Esophagus (tissue), 2 donors: ENCODE data around the gene DUSP10. TPM values are rescaled to one million over a fixed set of nuclear protein-coding genes. Genes with fewer than 3 reads are reported as not detected.

Experiments
- H3K27ac ChIP-seq, 2 donors: one replicate each; pipeline ENCODE4 v1.5.1; 2013; ENCODE audit warnings: low read depth in 2 of 2, mild to moderate bottlenecking in 2 of 2, inconsistent platforms in 1 of 2, low read length in 1 of 2, moderate library complexity in 1 of 2
- H3K27me3 ChIP-seq, 2 donors: one replicate each; pipeline ENCODE4 v1.6.1; 2013; ENCODE audit warnings: low read length in 2 of 2, control low read depth in 1 of 2, mild to moderate bottlenecking in 1 of 2; ENCODE audit not compliant: insufficient read depth in 2 of 2, control insufficient read depth in 1 of 2
- H3K36me3 ChIP-seq, 2 donors: one replicate each; pipeline ENCODE4 v1.6.1; 2013; ENCODE audit warnings: low read length in 1 of 2; ENCODE audit not compliant: control insufficient read depth in 2 of 2, insufficient read depth in 2 of 2
- H3K4me1 ChIP-seq, 2 donors: one replicate each; pipeline ENCODE4 v1.6.1; 2013; ENCODE audit warnings: low read length in 1 of 2; ENCODE audit not compliant: control insufficient read depth in 2 of 2, insufficient read depth in 2 of 2
- H3K4me3 ChIP-seq, 2 donors: one replicate each; pipeline ENCODE4 v1.5.1; 2013; ENCODE audit warnings: low read length in 2 of 2, mild to moderate bottlenecking in 2 of 2, low read depth in 1 of 2, moderate library complexity in 1 of 2
- H3K9me3 ChIP-seq, 2 donors: one replicate each; pipeline ENCODE4 v1.6.1; 2013; ENCODE audit warnings: mild to moderate bottlenecking in 2 of 2, low read depth in 1 of 2, low read length in 1 of 2, moderate library complexity in 1 of 2; ENCODE audit not compliant: control insufficient read depth in 2 of 2, insufficient read depth in 1 of 2
- WGBS, 2 donors: extraction: QIAGEN DNeasy Blood & Tissue Kit; methylation state at CpG; one replicate each; pipeline ENCODE4 v1.1.7; 2013; 5-methylcytosine and 5-hydroxymethylcytosine counted together
- polyA plus RNA-seq, 2 donors: library from polyadenylated mRNA; stranded (reverse); fragments of 200-250 nt; gene quantifications; one replicate each; pipeline ENCODE4 v1.2.3, GENCODE V29; 2013
- donor health status: healthy with polysubstance abuse.
- donor health status: Bipolar disorder and iron deficiency.

Gene DUSP10
- polyA plus RNA-seq, 2 donors = 2.0 to 4.7 TPM

- no peaks in the 10 kb centered on the region for H3K9me3 ChIP-seq
- 71 to 80% methylated on average over 5 of the region's 5 CpGs for WGBS, 2 donors
- no peak overlapping the region for H3K4me3 ChIP-seq
- no peaks in the 10 kb centered on the region for H3K27me3 ChIP-seq
- H3K27ac ChIP-seq = no peak overlapping the region
- H3K36me3 ChIP-seq = no peaks in the 10 kb centered on the region
- no peaks in the 10 kb centered on the region for H3K4me1 ChIP-seq
Observed at GRCh38 chr1:221768444-221769066, 26.7 kb upstream of the DUSP10 start.

- H3K9me3 ChIP-seq = no peaks in the 10 kb centered on the region
- no peak overlapping the region for H3K4me3 ChIP-seq
- H3K36me3 ChIP-seq = no peaks in the 10 kb centered on the region
- 21 to 31% methylated on average over 1 of the region's 1 CpG for WGBS, 2 donors
- H3K27me3 ChIP-seq = no peaks in the 10 kb centered on the region
- H3K27ac ChIP-seq = no peak overlapping the region
- no peaks in the 10 kb centered on the region for H3K4me1 ChIP-seq
Observed at GRCh38 chr1:221766210-221766609, 24.3 kb upstream of the DUSP10 start.

GRCh38 chr1:221765527-221765926 lies 23.6 kb upstream of the DUSP10 start:
- no peaks in the 10 kb centered on the region for H3K36me3 ChIP-seq
- WGBS, 2 donors = 14 to 21% methylated on average over 2 of the region's 2 CpGs
- no peak overlapping the region for H3K27ac ChIP-seq
- no peaks in the 10 kb centered on the region for H3K4me1 ChIP-seq
- no peaks in the 10 kb centered on the region for H3K9me3 ChIP-seq
- no peak overlapping the region for H3K4me3 ChIP-seq
- no peaks in the 10 kb centered on the region for H3K27me3 ChIP-seq

GRCh38 chr1:221762121-221762520 lies 20.2 kb upstream of the DUSP10 start:
- Histone ChIP-seq H3K27ac (no peak overlapping the region), H3K4me3 (no peak overlapping the region), H3K9me3 (no peaks in the 10 kb centered on the region), H3K4me1 (no peaks in the 10 kb centered on the region), H3K36me3 (no peaks in the 10 kb centered on the region), H3K27me3 (no peaks in the 10 kb centered on the region)
- 87 to 88% methylated on average over 2 of the region's 2 CpGs for WGBS, 2 donors

- Histone ChIP-seq H3K4me3 (no peak overlapping the region), H3K36me3 (no peaks in the 10 kb centered on the region), H3K9me3 (no peaks in the 10 kb centered on the region), H3K4me1 (no peaks in the 10 kb centered on the region), H3K27me3 (no peaks in the 10 kb centered on the region), H3K27ac (no peak overlapping the region)
- 78 to 86% methylated on average over 4 of the region's 4 CpGs for WGBS, 2 donors
Observed at GRCh38 chr1:221761354-221762002, 19.6 kb upstream of the DUSP10 start.

- WGBS, 2 donors = 82 to 87% methylated on average over 3 of the region's 3 CpGs
- Histone ChIP-seq H3K9me3 (no peaks in the 10 kb centered on the region), H3K27me3 (no peaks in the 10 kb centered on the region), H3K4me3 (no peak overlapping the region), H3K4me1 (no peaks in the 10 kb centered on the region), H3K27ac (no peak overlapping the region), H3K36me3 (no peaks in the 10 kb centered on the region)
Observed at GRCh38 chr1:221760911-221761310, 19.0 kb upstream of the DUSP10 start.

GRCh38 chr1:221759436-221759835 lies 17.5 kb upstream of the DUSP10 start:
- no peaks in the 10 kb centered on the region for H3K27me3 ChIP-seq
- no peak overlapping the region for H3K4me3 ChIP-seq
- H3K9me3 ChIP-seq = no peaks in the 10 kb centered on the region
- 53 to 67% methylated on average over 3 of the region's 3 CpGs for WGBS, 2 donors
- no peak overlapping the region for H3K27ac ChIP-seq
- H3K36me3 ChIP-seq = no peaks in the 10 kb centered on the region
- no peaks in the 10 kb centered on the region for H3K4me1 ChIP-seq

- H3K27ac ChIP-seq = no peak overlapping the region
- H3K4me1 ChIP-seq = no peaks in the 10 kb centered on the region
- H3K27me3 ChIP-seq = no peaks in the 10 kb centered on the region
- H3K4me3 ChIP-seq = no peak overlapping the region
- H3K36me3 ChIP-seq = no peaks in the 10 kb centered on the region
- no peaks in the 10 kb centered on the region for H3K9me3 ChIP-seq
Observed at GRCh38 chr1:221758455-221758854, 16.6 kb upstream of the DUSP10 start.

- no peak overlapping the region for H3K4me3 ChIP-seq
- WGBS, 2 donors = 77 to 80% methylated on average over 3 of the region's 3 CpGs
Observed at GRCh38 chr1:221756830-221757551, 15.1 kb upstream of the DUSP10 start.

GRCh38 chr1:221753828-221754188 lies 11.9 kb upstream of the DUSP10 start:
- Histone ChIP-seq H3K4me1 (no peaks in the 10 kb centered on the region), H3K9me3 (no peaks in the 10 kb centered on the region), H3K36me3 (no peaks in the 10 kb centered on the region), H3K27me3 (no peaks in the 10 kb centered on the region), H3K27ac (no peak overlapping the region), H3K4me3 (no peak overlapping the region)
- WGBS, 2 donors = 77 to 87% methylated on average over 1 of the region's 1 CpG

More at GRCh38 chr1:221756830-221757551, 15.1 kb upstream of the DUSP10 start:
- Histone ChIP-seq H3K27ac (no peak overlapping the region), H3K4me1 (no peaks in the 10 kb centered on the region), H3K36me3 (no peaks in the 10 kb centered on the region), H3K9me3 (no peaks in the 10 kb centered on the region), H3K27me3 (no peaks in the 10 kb centered on the region)
